Measurements from ENCODE around the gene TBR1. TPM values are rescaled to one million over a fixed set of nuclear protein-coding genes. Genes with fewer than 3 reads are reported as not detected.

Gene TBR1
- total and polyA plus RNA-seq, 4 donors, result under 0.01 TPM; not detected in 3

GRCh38 chr2:161418715-161419637 lies 2.9 kb downstream of the TBR1 start:
- Histone ChIP-seq H3K27me3 (ENCODE audit: control insufficient read depth in 4 of 4, insufficient read depth in 4 of 4, low read length in 3 of 4) (peaks cover 0 to 28% (median 19%) of the 10 kb centered on the region in 4 donors), H3K4me3 (ENCODE audit: low read depth in 1 of 3, low read length in 3 of 3) (peak overlapping the region in 1 of 3 donors; percentile 5)
- 6% methylated on average over 49 of the region's 49 CpGs for WGBS

GRCh38 chr2:161419638-161420190 lies 3.6 kb downstream of the TBR1 start:
- Histone ChIP-seq H3K9ac (ENCODE audit: low read depth in 1 of 2, low read length in 2 of 2) (no peak overlapping the region), H3K27me3 (ENCODE audit: control insufficient read depth in 4 of 4, insufficient read depth in 4 of 4, low read length in 3 of 4) (peaks cover 0 to 31% (median 22%) of the 10 kb centered on the region in 4 donors), H3K36me3 (ENCODE audit: control insufficient read depth in 4 of 4, insufficient read depth in 3 of 4, low read depth in 1 of 4, low read length in 3 of 4) (no peaks in the 10 kb centered on the region), H3K4me3 (ENCODE audit: low read depth in 1 of 3, low read length in 3 of 3) (no peak overlapping the region), H3K9me3 (ENCODE audit: control insufficient read depth in 4 of 4, low read length in 3 of 4) (peaks cover 0 to 11% (median 1%) of the 10 kb centered on the region in 4 donors), H3K27ac (ENCODE audit: low read depth in 1 of 2, low read length in 2 of 2) (no peak overlapping the region), H3K4me1 (ENCODE audit: control insufficient read depth in 4 of 4, insufficient read depth in 4 of 4, low read length in 3 of 4) (peaks cover 23 to 44% (median 28%) of the 10 kb centered on the region in 4 donors)
- 46% methylated on average over 3 of the region's 3 CpGs for WGBS
- DNase-seq (ENCODE audit: low spot score), result no peak
- TF ChIP-seq FOXA1 (IDR thresholded peaks at IDR 0.05), result no peak
- TF ChIP-seq NR2F2 (IDR thresholded peaks at IDR 0.05), result no peak
- no peak for TF ChIP-seq HNF4G (IDR thresholded peaks at IDR 0.05)
- no peak for TF ChIP-seq FOXA2 (IDR thresholded peaks at IDR 0.05)
- TF ChIP-seq SP1 (IDR thresholded peaks at IDR 0.05), result no peak
- TF ChIP-seq YY1 (IDR thresholded peaks at IDR 0.05), result no peak
- no peak for TF ChIP-seq TAF1 (conservative IDR thresholded peaks at IDR 0.05)
- TF ChIP-seq MAX (IDR thresholded peaks at IDR 0.05), result no peak
- no peak for TF ChIP-seq ZBTB33 (IDR thresholded peaks at IDR 0.05)
- no peak for TF ChIP-seq GABPA (IDR thresholded peaks at IDR 0.05 in 1 of 2, conservative IDR thresholded peaks at IDR 0.05 in 1 of 2)
- no peak for TF ChIP-seq JUND (IDR thresholded peaks at IDR 0.05)
- no peak for TF ChIP-seq ATF3 (IDR thresholded peaks at IDR 0.05)

More at GRCh38 chr2:161418715-161419637, 2.9 kb downstream of the TBR1 start:
- TF ChIP-seq JUND (IDR thresholded peaks at IDR 0.05), result no peak
- no peak for TF ChIP-seq MAX (IDR thresholded peaks at IDR 0.05)
- TF ChIP-seq EGR1 (IDR thresholded peaks at IDR 0.05; ENCODE audit: low read depth in 2 of 2), result no peak
- no peak for TF ChIP-seq NR2F2 (IDR thresholded peaks at IDR 0.05)
- no peak for TF ChIP-seq FOXA2 (IDR thresholded peaks at IDR 0.05)
- TF ChIP-seq TAF1 (conservative IDR thresholded peaks at IDR 0.05), result no peak
- no peak for TF ChIP-seq CTCF (IDR thresholded peaks at IDR 0.05; ENCODE audit: low read depth, low read length, missing input control)
- no peak for TF ChIP-seq FOXA1 (IDR thresholded peaks at IDR 0.05)
- no peak for TF ChIP-seq SP1 (IDR thresholded peaks at IDR 0.05)
- no peak for TF ChIP-seq GABPA (IDR thresholded peaks at IDR 0.05 in 1 of 2, conservative IDR thresholded peaks at IDR 0.05 in 1 of 2)
- no peak for TF ChIP-seq ZBTB33 (IDR thresholded peaks at IDR 0.05)
- no peak for TF ChIP-seq HNF4A (conservative IDR thresholded peaks at IDR 0.05)
- no peak for TF ChIP-seq RXRA (IDR thresholded peaks at IDR 0.05)
- Histone ChIP-seq H3K27ac (ENCODE audit: low read depth in 1 of 2, low read length in 2 of 2) (no peak overlapping the region), H3K9ac (ENCODE audit: low read depth in 1 of 2, low read length in 2 of 2) (no peak overlapping the region), H3K9me3 (ENCODE audit: control insufficient read depth in 4 of 4, low read length in 3 of 4) (peaks cover 0 to 7% (median under 1%) of the 10 kb centered on the region in 4 donors), H3K36me3 (ENCODE audit: control insufficient read depth in 4 of 4, insufficient read depth in 3 of 4, low read depth in 1 of 4, low read length in 3 of 4) (no peaks in the 10 kb centered on the region), H3K4me1 (ENCODE audit: control insufficient read depth in 4 of 4, insufficient read depth in 4 of 4, low read length in 3 of 4) (peaks cover 27 to 51% (median 33%) of the 10 kb centered on the region in 4 donors)
- no peak for DNase-seq (ENCODE audit: low spot score)

Measured in liver (tissue), 9 donors.